CD4-positive, alpha-beta T cell treated with Interleukin-1 beta for 1 hour (primary cell): ENCODE data around the gene MRPL1.
"Not testable (repeated sequence)": the region's sequence is repeated elsewhere in the genome, so short reads cannot be mapped to it uniquely, and the experiment has no call there.

Experiments
- DNase-seq, 2 donors: peaks; one replicate each; pipeline ENCODE4 v3.0.0-alpha.2; 2020 to 2022

MRPL1 gene

GRCh38 chr4:77920371-77920770 lies 57.7 kb downstream of the MRPL1 start:
- DNase-seq: no peak

GRCh38 chr4:77921701-77922100 lies 59.1 kb downstream of the MRPL1 start:
- no peak for DNase-seq

GRCh38 chr4:77922158-77923094 lies 59.8 kb downstream of the MRPL1 start:
- no peak for DNase-seq

GRCh38 chr4:77927991-77928925 lies 65.6 kb downstream of the MRPL1 start:
- DNase-seq: no peak

GRCh38 chr4:77930154-77930639 lies 67.6 kb downstream of the MRPL1 start:
- DNase-seq: no peak

GRCh38 chr4:77930876-77931275 lies 68.2 kb downstream of the MRPL1 start:
- no peak for DNase-seq

GRCh38 chr4:77931452-77932135 lies 69.0 kb downstream of the MRPL1 start:
- no peak for DNase-seq

- no peak for DNase-seq
Measured at GRCh38 chr4:77938560-77938959, 75.9 kb downstream of the MRPL1 start.

- DNase-seq: not testable (repeated sequence)
Measured at GRCh38 chr4:77945929-77946328, 83.3 kb downstream of the MRPL1 start.

- DNase-seq: no peak
Measured at GRCh38 chr4:77950203-77950602, 87.6 kb downstream of the MRPL1 start.

- DNase-seq: no peak
Measured at GRCh38 chr4:77952457-77952856, 89.8 kb downstream of the MRPL1 start.

GRCh38 chr4:77954690-77955089 lies 92.1 kb downstream of the MRPL1 start:
- no peak for DNase-seq

GRCh38 chr4:77956917-77957316 lies 94.3 kb downstream of the MRPL1 start:
- DNase-seq: no peak

- no peak for DNase-seq
Measured at GRCh38 chr4:77958897-77959296, 96.3 kb downstream of the MRPL1 start.

GRCh38 chr4:77959566-77960338 lies 97.1 kb downstream of the MRPL1 start:
- peak in 1 of 2 donors; percentile 27 for DNase-seq

- no peak for DNase-seq
Measured at GRCh38 chr4:77960367-77960766, 97.7 kb downstream of the MRPL1 start.

- no peak for DNase-seq
Measured at GRCh38 chr4:77963004-77963403, 100.4 kb downstream of the MRPL1 start.

- DNase-seq: not testable (repeated sequence)
Measured at GRCh38 chr4:77973657-77974056, 111.0 kb downstream of the MRPL1 start.

- DNase-seq: not testable (repeated sequence)
Measured at GRCh38 chr4:77982900-77983540, 120.4 kb downstream of the MRPL1 start.

- DNase-seq: not testable (repeated sequence)
Measured at GRCh38 chr4:77983612-77984311, 121.1 kb downstream of the MRPL1 start.

GRCh38 chr4:77989968-77990367 lies 127.3 kb downstream of the MRPL1 start:
- no peak for DNase-seq
